ENCODE results near the gene FCHSD2.

Gene FCHSD2

DNA sequence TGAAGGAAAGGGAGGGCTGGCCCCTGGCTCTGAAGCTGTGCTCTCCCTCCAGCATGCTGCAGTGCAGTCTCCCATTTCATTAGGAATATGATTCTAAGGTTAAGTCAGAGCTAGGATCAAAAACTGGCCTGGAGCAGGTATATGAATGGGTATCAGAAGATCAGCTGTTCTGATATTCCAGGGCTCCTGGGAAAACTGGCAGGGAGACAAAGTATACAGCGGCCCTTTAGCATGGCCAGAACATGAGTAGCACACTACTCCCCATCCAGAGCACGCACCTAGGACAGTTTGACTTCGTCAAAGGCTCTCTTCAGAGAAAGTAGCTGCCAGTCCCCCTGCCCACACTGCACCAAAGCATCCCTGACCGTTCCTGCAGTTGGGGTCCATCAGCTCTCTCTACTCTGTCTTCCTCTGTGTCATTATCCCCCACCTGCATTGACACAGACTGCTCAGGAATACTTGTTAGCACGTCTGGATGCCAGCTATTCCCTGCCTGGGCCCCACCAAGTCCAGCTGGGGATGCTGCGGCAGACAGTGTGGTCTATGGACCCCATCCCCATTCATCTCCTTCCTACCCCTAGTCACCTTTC, 4.0 kb upstream of the FCHSD2 start:
- ChIA-PET CTCF (no interaction called here), POLR2A (interaction anchor here (0.5 kb wide), 1 partner anchor 14 kb away, joined by 3 read pairs; no protein-coding TSS in a partner anchor)
- TF ChIP-seq ZNF384 (IDR thresholded peaks at IDR 0.05) (no peak), SP1 (IDR thresholded peaks at IDR 0.05) (no peak), CTBP1 (IDR thresholded peaks at IDR 0.05; ENCODE audit: borderline replicate concordance) (no peak), LEF1 (IDR thresholded peaks at IDR 0.05; ENCODE audit: borderline replicate concordance) (no peak), ARNT (IDR thresholded peaks at IDR 0.05) (no peak)
- DNase-seq (ENCODE audit: extremely low spot score): no peak

DNA sequence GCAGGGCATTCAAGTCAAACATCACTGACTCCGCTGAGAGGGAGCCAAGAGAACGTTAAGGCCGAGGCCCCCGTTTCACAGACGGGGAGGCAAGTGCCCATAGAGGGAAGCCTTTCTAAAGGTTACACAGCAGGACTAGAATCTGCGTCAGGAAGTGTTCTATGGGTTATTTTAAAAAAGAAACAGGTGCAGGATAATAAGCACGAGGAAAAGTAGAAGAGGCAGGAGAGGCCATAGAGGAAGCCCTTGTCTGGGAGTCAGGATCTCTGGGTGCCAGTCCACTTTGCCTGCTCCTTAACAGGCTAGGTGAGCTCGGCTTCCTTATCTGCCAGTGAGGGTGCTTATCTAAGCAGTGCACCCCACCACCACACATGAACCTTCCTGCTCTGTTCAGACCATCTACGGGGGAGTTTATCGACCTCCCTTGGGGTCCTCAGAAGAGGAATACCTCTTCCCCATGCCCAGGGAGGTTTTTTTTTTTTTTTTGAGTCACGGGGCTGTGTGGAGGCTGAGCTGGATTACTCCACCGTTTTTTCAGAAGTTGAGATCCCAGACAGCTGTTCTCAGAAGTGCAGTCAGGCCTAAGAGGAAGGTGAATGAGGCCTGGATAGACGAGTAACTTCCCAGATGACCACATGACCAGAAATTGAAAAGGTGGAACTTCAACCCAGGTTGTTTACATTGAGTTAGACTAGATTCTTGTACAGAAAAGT, 1.2 kb upstream of the FCHSD2 start:
- TF ChIP-seq TARDBP (IDR thresholded peaks at IDR 0.05) (no peak), LEF1 (IDR thresholded peaks at IDR 0.05; ENCODE audit: borderline replicate concordance) (no peak), ELF4 (IDR thresholded peaks at IDR 0.05) (no peak), ZNF384 (IDR thresholded peaks at IDR 0.05) (no peak), ARNT (IDR thresholded peaks at IDR 0.05) (no peak), CTBP1 (IDR thresholded peaks at IDR 0.05; ENCODE audit: borderline replicate concordance) (no peak), SP1 (IDR thresholded peaks at IDR 0.05) (no peak), FOXA1 (IDR thresholded peaks at IDR 0.05) (no peak), PKNOX1 (IDR thresholded peaks at IDR 0.05) (no peak), SUZ12 (IDR thresholded peaks at IDR 0.05) (no peak)
- CTCF ChIA-PET: interaction anchor here (1.0 to 1.2 kb wide), 2 partner anchors 35 to 296 kb away, joined by 3 to 5 read pairs; no protein-coding TSS in a partner anchor
- POLR2A ChIA-PET: interaction anchor here (1.2 to 1.7 kb wide), 3 partner anchors 14 to 321 kb away, joined by 3 to 18 read pairs (median 4); no protein-coding TSS in a partner anchor
- DNase-seq (ENCODE audit: extremely low spot score): no peak

GRCh38 chr11:73141309-73142127, 600 bp downstream of the FCHSD2 start:
- ChIA-PET POLR2A (interaction anchor here (0.9 to 1.2 kb wide), 6 partner anchors 10 to 320 kb away, joined by 3 to 5 read pairs (median 3); no protein-coding TSS in a partner anchor), CTCF (interaction anchor here (0.6 to 1.0 kb wide), 2 partner anchors 36 to 259 kb away, joined by 3 read pairs; no protein-coding TSS in a partner anchor)
- peak; percentile 53 for DNase-seq (ENCODE audit: extremely low spot score)
- TF ChIP-seq ZNF384 (IDR thresholded peaks at IDR 0.05) (no peak), ELF4 (IDR thresholded peaks at IDR 0.05) (no peak), HDGF (IDR thresholded peaks at IDR 0.05; ENCODE audit: borderline replicate concordance) (no peak), CTBP1 (IDR thresholded peaks at IDR 0.05; ENCODE audit: borderline replicate concordance) (0 out of 2 replicates have a peak, but pooled peaks have one; percentile 28), FOXM1 (IDR thresholded peaks at IDR 0.05; ENCODE audit: borderline replicate concordance) (no peak)

GRCh38 chr11:73141031-73141308, 1.1 kb downstream of the FCHSD2 start:
- POLR2A ChIA-PET: no interaction called here
- DNase-seq (ENCODE audit: extremely low spot score): no peak
- TF ChIP-seq PKNOX1 (IDR thresholded peaks at IDR 0.05): no peak
- TF ChIP-seq CTBP1 (IDR thresholded peaks at IDR 0.05; ENCODE audit: borderline replicate concordance): no peak
- no peak for TF ChIP-seq HDGF (IDR thresholded peaks at IDR 0.05; ENCODE audit: borderline replicate concordance)
- TF ChIP-seq TARDBP (IDR thresholded peaks at IDR 0.05): no peak
- no peak for TF ChIP-seq BHLHE40 (IDR thresholded peaks at IDR 0.05; ENCODE audit: borderline replicate concordance)
- TF ChIP-seq ELF4 (IDR thresholded peaks at IDR 0.05): no peak
- CTCF ChIA-PET: interaction anchor here (0.6 kb wide), 2 partner anchors 38 to 259 kb away, joined by 3 read pairs; no protein-coding TSS in a partner anchor

DNA sequence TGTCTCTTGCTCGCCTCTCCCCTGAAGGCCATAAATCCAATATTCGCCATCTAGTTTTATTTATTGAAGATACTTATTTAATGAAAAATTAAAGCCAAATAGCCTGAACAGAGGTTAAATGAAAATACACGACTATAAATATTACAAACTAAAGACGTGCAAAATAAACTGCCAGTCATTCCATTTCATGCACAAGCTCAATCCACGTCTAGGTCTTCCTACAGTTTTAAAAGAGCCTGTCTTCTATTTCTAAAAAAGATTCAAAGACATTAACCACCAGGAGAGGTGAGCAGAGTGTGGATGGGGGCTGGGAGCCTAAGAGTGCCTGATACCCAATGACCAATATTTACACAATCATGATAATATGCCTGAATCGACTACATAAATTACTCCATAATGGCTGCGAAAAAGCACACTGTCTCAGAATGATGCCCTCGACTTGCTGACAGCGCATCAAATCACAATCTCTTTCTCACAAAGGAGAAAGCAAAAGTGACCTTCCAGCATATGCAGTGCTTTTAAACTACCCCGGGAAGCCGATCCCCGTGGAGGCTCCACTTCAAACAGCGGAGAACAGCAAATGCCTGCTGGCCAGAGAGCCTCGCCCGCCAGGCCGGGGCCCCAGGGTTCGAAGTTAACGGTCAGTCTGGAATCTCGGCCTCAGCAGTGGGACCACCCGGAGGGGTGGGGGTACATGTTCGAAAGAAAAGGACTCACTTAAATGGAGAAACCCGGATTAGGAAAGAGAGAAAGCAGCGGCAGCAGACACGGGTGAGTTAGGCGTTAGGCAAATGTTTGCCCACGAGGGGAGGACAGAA, 1.7 kb downstream of the FCHSD2 start:
- peak; percentile 40 for DNase-seq (ENCODE audit: extremely low spot score)
- ChIA-PET CTCF (interaction anchor here (0.6 kb wide), 2 partner anchors 39 to 258 kb away, joined by 3 read pairs; no protein-coding TSS in a partner anchor), POLR2A (no interaction called here)
- TF ChIP-seq FOXK2 (IDR thresholded peaks at IDR 0.05) (no peak), PKNOX1 (IDR thresholded peaks at IDR 0.05) (peak; percentile 39; the same call in 1 of the 2 replicates), ZNF384 (IDR thresholded peaks at IDR 0.05) (no peak), FOXA1 (IDR thresholded peaks at IDR 0.05) (no peak)

- ChIA-PET CTCF (no interaction called here), POLR2A (no interaction called here)
- TF ChIP-seq L3MBTL2 (conservative IDR thresholded peaks at IDR 0.05): no peak
- TF ChIP-seq ELF4 (IDR thresholded peaks at IDR 0.05): no peak
- TF ChIP-seq PKNOX1 (IDR thresholded peaks at IDR 0.05): no peak
- TF ChIP-seq BHLHE40 (IDR thresholded peaks at IDR 0.05; ENCODE audit: borderline replicate concordance): no peak
- no peak for DNase-seq (ENCODE audit: extremely low spot score)
These were observed 2.5 kb downstream of the FCHSD2 start for GRCh38 chr11:73139476-73140198.
